ENCODE data around the gene PROCA1.

DNA sequence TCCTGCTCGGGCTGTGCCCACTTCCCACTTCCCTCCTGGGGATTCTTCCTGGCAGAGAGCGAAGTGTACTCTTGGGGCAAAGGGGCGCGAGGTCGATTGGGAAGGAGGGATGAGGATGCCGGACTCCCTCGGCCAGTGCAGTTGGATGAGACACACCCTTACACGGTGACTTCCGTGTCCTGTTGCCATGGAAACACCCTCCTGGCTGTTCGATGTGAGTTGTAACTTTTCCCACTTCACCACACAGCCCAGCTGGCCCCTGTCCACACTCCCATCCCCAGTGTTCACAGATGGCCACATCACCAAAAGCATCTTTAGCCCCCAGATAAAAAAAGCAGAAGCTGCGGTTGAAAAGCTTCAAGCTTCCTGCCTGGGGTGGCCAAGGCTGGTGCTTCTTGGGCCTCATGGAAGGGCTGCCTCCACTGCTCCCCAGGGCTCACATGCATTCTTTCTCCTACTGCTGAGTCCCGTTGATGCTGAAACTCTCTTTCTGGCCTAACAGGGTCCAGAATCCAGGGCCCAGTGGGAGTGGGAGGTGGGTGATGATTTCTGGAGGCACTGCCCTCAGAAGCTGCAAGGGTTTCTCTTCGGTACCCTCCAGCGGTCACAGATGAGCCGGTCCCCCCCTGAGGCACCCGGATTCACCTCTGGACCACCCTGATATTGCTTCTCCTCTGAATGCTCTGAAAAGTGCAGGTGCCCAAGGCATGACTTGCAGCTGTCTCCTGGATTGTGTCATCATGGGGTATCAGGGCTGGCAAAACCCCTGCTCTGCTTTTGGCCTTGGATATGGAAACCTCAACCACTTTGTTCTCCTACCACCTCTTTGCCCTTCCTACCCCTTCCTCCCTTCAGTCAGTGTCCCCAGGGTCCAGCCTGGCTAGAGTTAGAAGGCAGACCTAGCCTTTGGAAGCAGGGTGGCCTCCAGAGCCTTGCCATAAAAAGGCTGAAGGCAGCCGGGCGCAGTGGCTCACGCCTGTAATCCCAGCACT, 30.0 kb upstream of the PROCA1 start:
- TF ChIP-seq, protein P1, sequence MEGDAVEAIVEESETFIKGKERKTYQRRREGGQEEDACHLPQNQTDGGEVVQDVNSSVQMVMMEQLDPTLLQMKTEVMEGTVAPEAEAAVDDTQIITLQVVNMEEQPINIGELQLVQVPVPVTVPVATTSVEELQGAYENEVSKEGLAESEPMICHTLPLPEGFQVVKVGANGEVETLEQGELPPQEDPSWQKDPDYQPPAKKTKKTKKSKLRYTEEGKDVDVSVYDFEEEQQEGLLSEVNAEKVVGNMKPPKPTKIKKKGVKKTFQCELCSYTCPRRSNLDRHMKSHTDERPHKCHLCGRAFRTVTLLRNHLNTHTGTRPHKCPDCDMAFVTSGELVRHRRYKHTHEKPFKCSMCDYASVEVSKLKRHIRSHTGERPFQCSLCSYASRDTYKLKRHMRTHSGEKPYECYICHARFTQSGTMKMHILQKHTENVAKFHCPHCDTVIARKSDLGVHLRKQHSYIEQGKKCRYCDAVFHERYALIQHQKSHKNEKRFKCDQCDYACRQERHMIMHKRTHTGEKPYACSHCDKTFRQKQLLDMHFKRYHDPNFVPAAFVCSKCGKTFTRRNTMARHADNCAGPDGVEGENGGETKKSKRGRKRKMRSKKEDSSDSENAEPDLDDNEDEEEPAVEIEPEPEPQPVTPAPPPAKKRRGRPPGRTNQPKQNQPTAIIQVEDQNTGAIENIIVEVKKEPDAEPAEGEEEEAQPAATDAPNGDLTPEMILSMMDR (IDR thresholded peaks at IDR 0.05) = no peak
- TF ChIP-seq POLR2AphosphoS5 (IDR thresholded peaks at IDR 0.05; ENCODE audit: low read depth, low read length) (no peak), SIN3A (IDR thresholded peaks at IDR 0.05; ENCODE audit: borderline replicate concordance, insufficient read depth, low read depth, low read length) (no peak), TCF7L2 (IDR thresholded peaks at IDR 0.05; ENCODE audit: low read depth, low read length) (no peak)
- TF ChIP-seq, protein P2, sequence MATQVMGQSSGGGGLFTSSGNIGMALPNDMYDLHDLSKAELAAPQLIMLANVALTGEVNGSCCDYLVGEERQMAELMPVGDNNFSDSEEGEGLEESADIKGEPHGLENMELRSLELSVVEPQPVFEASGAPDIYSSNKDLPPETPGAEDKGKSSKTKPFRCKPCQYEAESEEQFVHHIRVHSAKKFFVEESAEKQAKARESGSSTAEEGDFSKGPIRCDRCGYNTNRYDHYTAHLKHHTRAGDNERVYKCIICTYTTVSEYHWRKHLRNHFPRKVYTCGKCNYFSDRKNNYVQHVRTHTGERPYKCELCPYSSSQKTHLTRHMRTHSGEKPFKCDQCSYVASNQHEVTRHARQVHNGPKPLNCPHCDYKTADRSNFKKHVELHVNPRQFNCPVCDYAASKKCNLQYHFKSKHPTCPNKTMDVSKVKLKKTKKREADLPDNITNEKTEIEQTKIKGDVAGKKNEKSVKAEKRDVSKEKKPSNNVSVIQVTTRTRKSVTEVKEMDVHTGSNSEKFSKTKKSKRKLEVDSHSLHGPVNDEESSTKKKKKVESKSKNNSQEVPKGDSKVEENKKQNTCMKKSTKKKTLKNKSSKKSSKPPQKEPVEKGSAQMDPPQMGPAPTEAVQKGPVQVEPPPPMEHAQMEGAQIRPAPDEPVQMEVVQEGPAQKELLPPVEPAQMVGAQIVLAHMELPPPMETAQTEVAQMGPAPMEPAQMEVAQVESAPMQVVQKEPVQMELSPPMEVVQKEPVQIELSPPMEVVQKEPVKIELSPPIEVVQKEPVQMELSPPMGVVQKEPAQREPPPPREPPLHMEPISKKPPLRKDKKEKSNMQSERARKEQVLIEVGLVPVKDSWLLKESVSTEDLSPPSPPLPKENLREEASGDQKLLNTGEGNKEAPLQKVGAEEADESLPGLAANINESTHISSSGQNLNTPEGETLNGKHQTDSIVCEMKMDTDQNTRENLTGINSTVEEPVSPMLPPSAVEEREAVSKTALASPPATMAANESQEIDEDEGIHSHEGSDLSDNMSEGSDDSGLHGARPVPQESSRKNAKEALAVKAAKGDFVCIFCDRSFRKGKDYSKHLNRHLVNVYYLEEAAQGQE (IDR thresholded peaks at IDR 0.05; ENCODE audit: insufficient read depth in 1 of 2, low read depth in 2 of 2, low read length in 1 of 2) = no peak
